NK-92 (cell line): ENCODE data around the gene SLC20A1.
"Not testable (repeated sequence)": the region's sequence is repeated elsewhere in the genome, so short reads cannot be mapped to it uniquely, and the experiment has no call there.

Experiments
- DNase-seq: peaks from one replicate; lab custom pipeline; 2025; ENCODE audit not compliant: unreplicated experiment; lab: John Stamatoyannopoulos, UW

Gene SLC20A1

DNA sequence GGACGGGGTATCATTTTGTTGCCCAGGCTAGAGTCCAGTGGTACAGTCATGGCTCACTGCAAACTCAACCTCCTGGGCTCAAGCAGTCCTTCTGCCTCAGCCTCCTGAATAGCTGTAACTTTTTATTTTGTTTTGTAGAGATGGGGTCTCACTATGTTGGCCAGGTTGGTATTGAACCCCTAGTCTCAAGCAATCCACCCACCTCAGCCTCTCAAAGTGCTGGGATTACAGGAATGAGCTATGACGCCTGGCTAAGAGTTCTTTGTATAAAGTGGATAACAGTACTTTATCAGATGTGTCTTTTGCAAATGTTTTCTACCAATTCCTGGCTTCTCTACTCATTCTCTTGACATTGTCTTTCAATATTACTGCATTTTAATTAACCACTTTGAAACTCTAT lies 57.9 kb downstream of the SLC20A1 start:
- DNase-seq = no peak

- DNase-seq = no peak
Observed at GRCh38 chr2:112705575-112705974, 59.8 kb downstream of the SLC20A1 start.

- no peak for DNase-seq
Observed at GRCh38 chr2:112706170-112706664, 60.5 kb downstream of the SLC20A1 start.

DNA sequence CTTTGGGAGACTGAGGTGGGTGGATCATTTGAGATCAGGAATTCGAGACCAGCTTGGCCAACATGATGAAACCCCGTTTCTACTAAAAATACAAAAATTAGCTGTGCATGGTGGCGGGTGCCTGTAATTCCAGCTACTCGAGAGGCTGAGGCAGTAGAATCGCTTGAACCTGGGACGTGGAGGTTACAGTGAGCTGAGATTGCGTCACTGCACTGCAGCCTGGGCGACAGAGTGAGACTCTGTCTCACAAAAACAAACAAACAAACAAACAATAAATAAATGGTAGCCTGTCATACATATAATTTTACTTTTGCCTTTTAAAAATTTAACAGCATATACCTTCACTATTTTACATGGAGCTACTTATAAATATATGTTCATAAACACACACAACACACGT lies 61.2 kb downstream of the SLC20A1 start:
- DNase-seq = not testable (repeated sequence)

DNA sequence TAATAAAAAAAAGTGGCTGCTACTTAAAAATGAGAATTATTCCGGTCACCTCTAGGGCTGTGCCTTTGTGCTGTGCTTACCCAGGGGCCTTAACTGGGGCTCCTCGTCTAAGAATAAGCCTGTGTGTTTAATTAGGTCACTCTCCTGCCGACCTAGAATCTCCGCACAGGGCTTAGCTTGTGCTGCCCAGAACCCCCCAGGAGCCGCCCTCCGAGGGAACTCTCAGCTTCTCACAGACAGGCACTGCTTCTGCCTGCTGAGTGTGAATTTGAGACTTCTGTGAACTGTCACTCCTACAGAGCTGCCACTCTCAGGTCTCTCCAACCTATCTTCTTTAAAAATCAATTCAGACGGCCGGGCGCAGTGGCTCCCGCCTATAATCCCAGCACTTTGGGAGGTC lies 63.2 kb downstream of the SLC20A1 start:
- DNase-seq = no peak

- no peak for DNase-seq
Observed at GRCh38 chr2:112709703-112710102, 64.0 kb downstream of the SLC20A1 start.

DNA sequence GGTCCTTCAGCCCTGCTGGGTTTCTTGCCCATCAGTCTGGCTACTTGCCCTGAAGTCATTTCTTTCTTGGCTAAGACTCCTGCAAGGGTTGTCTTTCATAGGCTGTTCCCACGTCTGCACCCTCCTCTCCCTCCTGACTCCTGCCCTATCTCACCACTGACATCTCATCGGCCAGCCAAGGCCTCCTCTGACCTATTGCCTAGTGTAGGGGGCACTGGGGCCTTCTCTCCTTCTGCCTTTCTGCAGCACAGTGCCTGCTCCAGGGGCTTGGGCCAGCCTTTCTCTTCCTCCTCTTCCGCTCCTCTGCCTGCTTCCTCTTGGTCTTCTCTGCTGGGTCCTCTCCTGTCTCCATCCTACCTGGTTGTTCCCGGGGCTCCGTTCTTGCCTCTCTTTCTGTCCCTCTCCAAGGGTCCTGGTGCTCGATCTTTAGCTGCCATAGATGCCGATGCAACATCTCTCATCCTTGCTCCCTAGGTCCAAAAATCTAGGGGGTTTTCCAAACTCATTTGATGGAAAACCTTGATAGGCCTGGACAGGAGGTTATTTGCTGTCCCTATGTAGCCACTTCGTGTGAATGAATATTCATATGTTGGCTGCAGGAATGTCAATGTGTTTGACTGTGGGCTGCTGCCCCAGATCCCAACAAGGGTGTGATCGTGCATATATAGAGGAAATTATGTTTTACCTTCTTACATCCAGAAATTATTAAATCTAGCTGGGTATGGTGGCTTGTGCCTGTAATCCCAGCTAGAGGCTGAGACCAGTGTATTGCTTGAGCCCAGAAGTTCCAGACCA lies 65.4 kb downstream of the SLC20A1 start:
- DNase-seq = no peak

GRCh38 chr2:112712465-112712864 lies 66.7 kb downstream of the SLC20A1 start:
- DNase-seq = no peak

DNA sequence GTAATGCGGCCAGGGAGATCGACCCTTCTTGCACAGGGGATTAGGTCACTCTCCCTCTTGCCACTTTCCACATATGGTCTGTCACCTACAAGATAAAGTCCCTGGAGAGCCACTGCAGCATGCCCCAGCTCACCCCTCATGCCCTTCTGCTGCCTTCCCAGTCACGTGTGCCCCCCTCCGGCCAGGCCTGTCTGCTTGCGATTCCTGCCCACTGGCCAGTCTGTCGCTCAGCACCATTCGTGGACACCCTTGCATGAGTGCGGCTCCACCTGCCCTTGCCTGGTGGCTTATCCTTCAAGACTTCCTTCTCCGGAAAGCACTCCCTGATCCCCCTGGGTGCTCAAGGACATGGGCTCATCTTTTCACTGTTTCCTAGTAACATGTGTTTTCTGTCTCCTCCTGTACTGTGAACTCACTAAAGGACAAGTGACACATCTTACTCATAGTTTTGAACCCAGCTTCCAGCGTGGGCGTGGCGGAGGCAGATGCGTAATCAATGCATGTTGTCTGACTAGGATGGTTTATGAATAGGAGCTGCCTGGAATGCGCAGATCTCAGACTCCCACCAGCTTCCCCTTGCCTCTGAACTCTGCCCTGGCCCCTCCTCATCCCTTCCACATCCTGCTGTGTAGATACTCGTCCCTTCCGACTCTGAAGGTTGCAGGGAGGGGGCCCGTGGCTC lies 67.3 kb downstream of the SLC20A1 start:
- DNase-seq = no peak
